Neuronal stem cell (in vitro differentiated cells): ENCODE measurements around the gene RBPJL.

ENCODE experiments used
- DNase-seq: peaks from one replicate; pipeline ENCODE4 v3.0.0-alpha.2; 2013; ENCODE audit warnings: low spot score
- H2AFZ ChIP-seq: one replicate; pipeline ENCODE4 v1.6.1; 2013; ENCODE audit warnings: mild to moderate bottlenecking, low read length, inconsistent platforms
- H2AK5ac ChIP-seq: 2 replicates; pipeline ENCODE4 v1.6.1; 2013; ENCODE audit warnings: low read depth, mild to moderate bottlenecking, inconsistent platforms, low read length, moderate library complexity, mixed read lengths
- H2BK120ac ChIP-seq: 2 replicates; pipeline ENCODE4 v1.6.1; 2013; ENCODE audit warnings: low read depth, mild to moderate bottlenecking, inconsistent platforms, low read length, moderate library complexity, mixed read lengths
- H2BK12ac ChIP-seq: one replicate; pipeline ENCODE4 v1.6.1; 2013; ENCODE audit warnings: low read length, inconsistent platforms
- H2BK15ac ChIP-seq: 2 replicates; pipeline ENCODE4 v1.6.1; 2013; ENCODE audit warnings: mild to moderate bottlenecking, low read length, inconsistent platforms, mixed read lengths
- H2BK5ac ChIP-seq: one replicate; pipeline ENCODE4 v1.6.1; 2013; ENCODE audit warnings: inconsistent platforms, mild to moderate bottlenecking, low read length, moderate library complexity
- H3K14ac ChIP-seq: one replicate; pipeline ENCODE4 v1.6.1; 2013; ENCODE audit warnings: low read length, inconsistent platforms
- H3K18ac ChIP-seq: 2 replicates; pipeline ENCODE4 v1.6.1; 2013; ENCODE audit warnings: low read length, inconsistent platforms
- H3K23ac ChIP-seq: 2 replicates; pipeline ENCODE4 v1.6.1; 2013; ENCODE audit warnings: low read depth, mild to moderate bottlenecking, mixed read lengths, low read length, inconsistent platforms; ENCODE audit not compliant: poor library complexity
- H3K27ac ChIP-seq: replicated peaks from 3 replicates; pipeline ENCODE4 v1.5.1; 2013; ENCODE audit warnings: low read length, inconsistent platforms
- H3K27me3 ChIP-seq, 3 experiments: 2 replicates each; pipeline ENCODE4 v1.6.1; 2013; ENCODE audit warnings: low read length in 3 of 3, mild to moderate bottlenecking in 2 of 3, inconsistent platforms in 1 of 3, low read depth in 1 of 3, mixed read lengths in 1 of 3, moderate library complexity in 1 of 3; ENCODE audit not compliant: control insufficient read depth in 3 of 3, insufficient read depth in 3 of 3
- H3K36me3 ChIP-seq, 2 donors: replicated peaks in 1 of 2; 2 replicates each; pipeline ENCODE4 v1.6.1; 2013; ENCODE audit warnings: low read length in 2 of 2; ENCODE audit not compliant: control insufficient read depth in 2 of 2, insufficient read depth in 2 of 2
- H3K4ac ChIP-seq: 2 replicates; pipeline ENCODE4 v1.6.1; 2013; ENCODE audit warnings: inconsistent platforms, mild to moderate bottlenecking, low read length, moderate library complexity
- H3K4me1 ChIP-seq, 2 donors: 1 replicate in 1 of 2; 2 replicates in 1 of 2; pipeline ENCODE4 v1.6.1; 2013; ENCODE audit warnings: low read length in 2 of 2, low read depth in 1 of 2; ENCODE audit not compliant: control insufficient read depth in 2 of 2, insufficient read depth in 1 of 2
- H3K4me2 ChIP-seq: one replicate; pipeline ENCODE4 v1.6.1; 2013; ENCODE audit warnings: mild to moderate bottlenecking, low read length, inconsistent platforms; ENCODE audit not compliant: insufficient read depth, poor library complexity, severe bottlenecking
- H3K4me3 ChIP-seq, 2 donors: 2 replicates each; pipeline ENCODE4 v1.5.1; 2013; ENCODE audit warnings: low read length in 2 of 2, mild to moderate bottlenecking in 2 of 2, inconsistent platforms in 1 of 2, moderate library complexity in 1 of 2
- H3K79me1 ChIP-seq: one replicate; pipeline ENCODE4 v1.6.1; 2013; ENCODE audit warnings: low read depth, mild to moderate bottlenecking, inconsistent platforms, low read length, moderate library complexity
- H3K9ac ChIP-seq: one replicate; pipeline ENCODE4 v1.6.1; 2013; ENCODE audit warnings: mild to moderate bottlenecking, low read depth, low read length, inconsistent platforms; ENCODE audit not compliant: poor library complexity
- H3K9me3 ChIP-seq, 2 donors: replicated peaks in 1 of 2; 2 replicates each; pipeline versions ENCODE3 to v1.6.1; 2013; ENCODE audit warnings: low read length in 2 of 2, mild to moderate bottlenecking in 2 of 2, inconsistent platforms in 1 of 2, low read depth in 1 of 2, mixed read lengths in 1 of 2, moderate library complexity in 1 of 2; ENCODE audit not compliant: control insufficient read depth in 2 of 2, insufficient read depth in 1 of 2
- H4K8ac ChIP-seq: one replicate; pipeline ENCODE4 v1.6.1; 2013; ENCODE audit warnings: low read depth, mild to moderate bottlenecking, inconsistent platforms, low read length, moderate library complexity
- H4K91ac ChIP-seq: one replicate; pipeline ENCODE4 v1.6.1; 2013; ENCODE audit warnings: low read length, low read depth, mild to moderate bottlenecking, inconsistent platforms; ENCODE audit not compliant: poor library complexity
- WGBS, 2 donors: extraction: QIAGEN DNeasy Blood & Tissue Kit; methylation state at CpG; one replicate each; pipeline ENCODE4 v1.1.7; 2013; ENCODE audit warnings: missing lambda C conversion rate in 2 of 2, mixed read lengths in 1 of 2; ENCODE audit not compliant: insufficient read length in 2 of 2, insufficient replicate concordance in 1 of 2; ENCODE audit errors: extremely low coverage in 2 of 2; 5-methylcytosine and 5-hydroxymethylcytosine counted together

Gene RBPJL

GRCh38 chr20:45323731-45324130 lies 17.1 kb downstream of the RBPJL start:
- H2BK12ac ChIP-seq: no peak overlapping the region
- H3K23ac ChIP-seq: no peak overlapping the region
- H3K79me1 ChIP-seq: no peaks in the 10 kb centered on the region
- no peak overlapping the region for H2AK5ac ChIP-seq
- peaks cover 0 to 6% of the 10 kb centered on the region in 2 donors for H3K36me3 ChIP-seq
- peaks cover 0 to 3% of the 10 kb centered on the region in 2 donors for H3K4me1 ChIP-seq
- no peak overlapping the region for H2BK120ac ChIP-seq
- no peak overlapping the region for H3K14ac ChIP-seq
- no peak overlapping the region for H3K4me2 ChIP-seq
- no peak overlapping the region for H3K18ac ChIP-seq
- no peak overlapping the region for H3K4me3 ChIP-seq
- no peak overlapping the region for H2AFZ ChIP-seq
- H3K27ac ChIP-seq: no peak overlapping the region
- no peaks in the 10 kb centered on the region for H3K9me3 ChIP-seq
- no peak overlapping the region for H2BK15ac ChIP-seq
- H3K9ac ChIP-seq: no peak overlapping the region
- H3K27me3 ChIP-seq: no peaks in the 10 kb centered on the region
- no peak overlapping the region for H4K91ac ChIP-seq
- H2BK5ac ChIP-seq: no peak overlapping the region
- no peak overlapping the region for H3K4ac ChIP-seq
- H4K8ac ChIP-seq: no peak overlapping the region
- no peak for DNase-seq

- Histone ChIP-seq H3K27ac (no peak overlapping the region), H2BK15ac (no peak overlapping the region)
Observed at GRCh38 chr20:45325371-45325770, 18.7 kb downstream of the RBPJL start.

GRCh38 chr20:45328451-45328850 lies 21.8 kb downstream of the RBPJL start:
- Histone ChIP-seq H2BK120ac (no peak overlapping the region), H3K79me1 (no peaks in the 10 kb centered on the region), H4K8ac (no peak overlapping the region), H3K9ac (no peak overlapping the region), H3K4me3 (no peak overlapping the region), H3K18ac (no peak overlapping the region), H2BK12ac (no peak overlapping the region), H3K23ac (no peak overlapping the region), H3K36me3 (peaks cover 0 to 15% of the 10 kb centered on the region in 2 donors), H3K14ac (no peak overlapping the region), H2BK15ac (no peak overlapping the region), H3K4me1 (peaks cover 0 to 3% of the 10 kb centered on the region in 2 donors), H3K9me3 (no peaks in the 10 kb centered on the region), H3K4me2 (no peak overlapping the region), H2AFZ (no peak overlapping the region), H3K4ac (no peak overlapping the region), H3K27me3 (no peaks in the 10 kb centered on the region), H2BK5ac (no peak overlapping the region), H3K27ac (no peak overlapping the region), H2AK5ac (no peak overlapping the region), H4K91ac (no peak overlapping the region)
- DNase-seq: no peak
- no CpG with 5 or more reads among the region's 4 CpGs for WGBS, 2 donors

More at GRCh38 chr20:45325371-45325770, 18.7 kb downstream of the RBPJL start:
- no peak overlapping the region for H3K4me2 ChIP-seq
- peak overlapping the region; percentile 35 for H3K18ac ChIP-seq
- WGBS, 2 donors: no CpG with 5 or more reads among the region's 6 CpGs
- H3K27me3 ChIP-seq: no peaks in the 10 kb centered on the region
- no peak overlapping the region for H4K91ac ChIP-seq
- no peak overlapping the region for H3K4ac ChIP-seq
- no peak for DNase-seq
- no peak overlapping the region for H2BK12ac ChIP-seq
- no peak overlapping the region for H3K4me3 ChIP-seq
- H2BK120ac ChIP-seq: no peak overlapping the region
- H3K36me3 ChIP-seq: peaks cover 0 to 12% of the 10 kb centered on the region in 2 donors
- no peak overlapping the region for H3K23ac ChIP-seq
- peak overlapping the region; percentile 25 for H2AFZ ChIP-seq
- H2AK5ac ChIP-seq: no peak overlapping the region
- H3K14ac ChIP-seq: no peak overlapping the region
- no peak overlapping the region for H4K8ac ChIP-seq
- no peak overlapping the region for H3K9ac ChIP-seq
- H3K9me3 ChIP-seq: no peaks in the 10 kb centered on the region
- H3K79me1 ChIP-seq: no peaks in the 10 kb centered on the region
- no peak overlapping the region for H2BK5ac ChIP-seq
- H3K4me1 ChIP-seq: peaks cover 0 to 3% of the 10 kb centered on the region in 2 donors

GRCh38 chr20:45329497-45330319 lies 23.1 kb downstream of the RBPJL start:
- Histone ChIP-seq H2BK12ac (no peak overlapping the region), H3K4me3 (no peak overlapping the region), H2AK5ac (no peak overlapping the region), H3K4me1 (peaks cover 0 to 3% of the 10 kb centered on the region in 2 donors), H3K9me3 (no peaks in the 10 kb centered on the region), H3K23ac (no peak overlapping the region), H3K9ac (no peak overlapping the region), H3K79me1 (no peaks in the 10 kb centered on the region), H3K27ac (no peak overlapping the region), H3K27me3 (no peaks in the 10 kb centered on the region), H4K91ac (no peak overlapping the region), H4K8ac (no peak overlapping the region), H2BK120ac (no peak overlapping the region), H3K36me3 (peaks cover 0 to 15% of the 10 kb centered on the region in 2 donors), H2AFZ (no peak overlapping the region), H3K4ac (no peak overlapping the region), H3K4me2 (no peak overlapping the region), H2BK5ac (no peak overlapping the region), H2BK15ac (no peak overlapping the region), H3K14ac (no peak overlapping the region), H3K18ac (no peak overlapping the region)
- no CpG with 5 or more reads among the region's 7 CpGs for whole genome bisulfite sequencing, 2 donors
- DNase-seq: no peak
